HG03469 (cell line): ENCODE results near the gene ASB13.

Experiments used
- ATAC-seq: cut with Tn5 transposase; IDR thresholded peaks from one replicate; pipeline ENCODE4 v1.9.1; 2021; ENCODE audit warnings: mild to moderate bottlenecking, moderate library complexity, moderate number of reproducible peaks; ENCODE audit not compliant: unreplicated experiment

Gene ASB13, protein sequence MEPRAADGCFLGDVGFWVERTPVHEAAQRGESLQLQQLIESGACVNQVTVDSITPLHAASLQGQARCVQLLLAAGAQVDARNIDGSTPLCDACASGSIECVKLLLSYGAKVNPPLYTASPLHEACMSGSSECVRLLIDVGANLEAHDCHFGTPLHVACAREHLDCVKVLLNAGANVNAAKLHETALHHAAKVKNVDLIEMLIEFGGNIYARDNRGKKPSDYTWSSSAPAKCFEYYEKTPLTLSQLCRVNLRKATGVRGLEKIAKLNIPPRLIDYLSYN

GRCh38 chr10:5666008-5666840 is at the start of gene ASB13:
Gene ASB13 (minus strand): TSS chr10:5666595. CDS start chr10:5666551, 44 bp downstream.
- no peak for ATAC-seq

DNA sequence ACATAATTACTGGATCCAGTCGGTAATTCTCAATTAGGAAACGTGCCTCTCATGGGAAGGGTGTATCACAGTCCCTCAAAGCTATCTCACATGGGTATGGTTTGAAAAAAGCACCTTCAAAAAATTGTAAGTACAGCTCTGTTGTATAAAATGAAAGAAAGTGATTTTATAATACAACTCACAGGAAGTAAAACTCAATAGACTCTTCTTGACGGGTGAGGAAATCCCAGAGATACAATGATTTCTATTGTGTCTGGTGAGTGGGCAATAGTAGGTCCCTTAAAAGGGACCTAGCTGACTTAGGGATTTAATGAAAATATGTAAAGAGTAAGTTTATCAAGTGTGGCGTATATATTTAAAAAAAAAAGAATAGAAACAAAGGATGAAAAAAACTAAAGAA is 45.2 kb upstream of the ASB13 start:
- no peak for ATAC-seq

DNA sequence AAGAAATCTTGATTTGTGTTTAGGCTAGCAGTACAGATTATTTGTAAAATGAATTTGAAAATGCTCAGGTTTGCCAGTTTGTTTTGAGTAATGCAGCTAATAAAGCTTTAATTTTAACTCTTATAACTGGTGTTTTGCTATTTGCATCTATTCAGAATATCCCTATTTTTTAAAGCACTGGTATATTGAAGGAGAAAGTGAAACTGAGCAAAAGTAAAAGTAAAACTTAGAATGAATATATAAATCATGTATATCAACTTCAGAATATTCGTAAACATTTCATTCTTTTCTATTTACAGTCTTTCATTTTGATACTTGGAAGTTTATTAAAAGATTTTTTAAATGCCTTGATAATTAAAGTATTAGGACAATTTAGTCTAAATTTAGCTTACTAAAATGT is 44.5 kb upstream of the ASB13 start:
- ATAC-seq = no peak

DNA sequence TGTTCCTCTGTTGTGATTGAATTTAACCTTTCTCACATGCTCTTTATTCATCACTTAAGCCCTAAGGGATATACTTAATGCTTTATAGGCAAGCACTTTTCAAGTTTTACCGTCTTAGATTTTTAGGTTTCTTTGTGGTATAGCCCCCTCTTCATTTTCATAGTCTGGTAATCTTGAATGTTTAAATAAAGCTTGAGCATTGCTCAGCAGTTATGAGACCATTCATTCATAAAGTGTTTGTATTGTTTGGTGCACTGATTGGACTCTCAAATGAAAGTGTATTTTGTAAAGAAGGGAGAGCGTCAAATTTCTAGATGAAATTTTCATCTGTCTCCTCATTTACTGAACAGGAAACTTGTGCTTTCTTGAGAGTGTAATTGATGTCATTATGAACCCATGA is 43.5 kb upstream of the ASB13 start:
- no peak for ATAC-seq

GRCh38 chr10:5708356-5708755 is 42.0 kb upstream of the ASB13 start:
- ATAC-seq = no peak

DNA sequence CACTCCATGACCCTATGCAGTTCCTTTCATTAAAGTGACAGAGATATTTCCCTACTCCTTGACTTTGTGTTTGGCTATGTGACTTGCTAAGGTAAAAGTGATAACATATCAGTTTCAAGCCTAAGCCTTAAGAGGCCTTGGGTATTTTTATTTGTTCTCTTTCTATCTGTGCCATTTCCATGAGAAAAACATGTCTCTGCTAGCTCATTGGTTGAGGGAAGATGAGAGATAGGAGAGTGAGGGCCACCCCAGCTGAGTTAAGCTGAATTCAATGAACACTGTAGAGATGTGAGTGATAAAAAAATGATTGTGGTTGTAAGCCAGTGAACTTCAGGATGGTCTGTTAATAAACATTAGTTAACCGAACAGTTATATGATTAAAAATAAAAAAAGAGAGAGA is 31.7 kb upstream of the ASB13 start:
- no peak for ATAC-seq

GRCh38 chr10:5697342-5697741 is 30.9 kb upstream of the ASB13 start:
- ATAC-seq = no peak

GRCh38 chr10:5694573-5694972 is 28.2 kb upstream of the ASB13 start:
- no peak for ATAC-seq

- ATAC-seq = peak; percentile 57
These were observed 26.3 kb upstream of the ASB13 start for GRCh38 chr10:5692461-5693358.

DNA sequence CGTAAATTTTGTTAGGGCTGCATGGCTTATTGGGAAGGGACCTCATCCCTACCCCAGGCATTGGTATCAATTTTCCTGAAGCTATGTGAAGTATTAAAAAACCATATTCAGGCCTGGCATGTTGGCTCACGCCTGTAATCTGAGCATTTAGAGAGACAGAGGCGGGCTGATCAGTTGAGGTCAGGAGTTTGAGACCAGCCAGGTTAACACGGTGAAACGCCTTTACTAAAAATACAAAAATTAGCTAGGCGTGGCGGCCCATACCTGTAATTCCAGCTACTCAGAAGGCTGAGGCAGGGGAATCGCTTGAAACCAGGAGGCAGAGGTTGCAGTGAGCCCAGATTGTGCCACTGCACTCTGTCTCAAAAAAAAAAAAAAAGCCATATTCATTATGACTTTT is 25.4 kb upstream of the ASB13 start:
- ATAC-seq = no peak

- ATAC-seq = no peak
These were observed 22.2 kb upstream of the ASB13 start for GRCh38 chr10:5688587-5688986.

- ATAC-seq = no peak
These were observed 19.4 kb upstream of the ASB13 start for GRCh38 chr10:5685764-5686240.

GRCh38 chr10:5684971-5685763 is 18.8 kb upstream of the ASB13 start:
- peak; percentile 20 for ATAC-seq

DNA sequence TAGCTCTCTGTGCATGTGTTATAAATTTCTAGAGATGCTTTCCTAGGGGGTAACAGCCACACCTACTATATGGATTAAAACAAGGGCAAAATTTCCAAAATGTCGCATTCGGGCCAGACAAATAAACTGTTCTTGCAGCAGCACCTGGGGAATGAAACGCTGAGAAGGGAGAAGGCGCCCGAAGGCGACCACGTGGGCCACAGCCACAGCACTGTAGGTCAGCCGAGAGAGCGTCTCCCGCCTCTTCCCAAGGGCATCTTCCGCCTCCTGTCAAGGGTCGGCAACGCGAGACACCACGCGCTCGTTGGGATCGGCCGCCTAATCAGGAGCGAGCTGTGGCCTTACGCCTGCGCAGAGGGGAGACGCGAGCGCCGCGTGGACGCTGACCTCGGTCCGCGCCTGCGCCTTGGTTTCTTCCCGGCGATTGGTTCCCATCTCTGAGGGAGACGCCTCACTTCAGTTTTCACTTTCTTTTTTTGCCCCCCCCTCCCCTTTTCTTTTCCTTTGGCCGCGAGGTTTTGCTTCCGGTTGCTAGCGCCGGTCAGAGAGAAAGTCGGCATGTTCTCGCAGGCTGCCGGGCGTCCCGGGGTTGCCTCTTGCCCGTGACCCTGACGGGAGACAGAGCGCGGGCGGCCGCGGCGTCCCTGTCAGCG is 18.0 kb upstream of the ASB13 start, which contains the start of gene TASOR2:
Gene TASOR2, plus strand, starts transcription at position 521 of the 653 bp plus-strand sequence. CDS start 35,805 bp downstream, outside the sequence.
- ATAC-seq = peak; percentile 55

DNA sequence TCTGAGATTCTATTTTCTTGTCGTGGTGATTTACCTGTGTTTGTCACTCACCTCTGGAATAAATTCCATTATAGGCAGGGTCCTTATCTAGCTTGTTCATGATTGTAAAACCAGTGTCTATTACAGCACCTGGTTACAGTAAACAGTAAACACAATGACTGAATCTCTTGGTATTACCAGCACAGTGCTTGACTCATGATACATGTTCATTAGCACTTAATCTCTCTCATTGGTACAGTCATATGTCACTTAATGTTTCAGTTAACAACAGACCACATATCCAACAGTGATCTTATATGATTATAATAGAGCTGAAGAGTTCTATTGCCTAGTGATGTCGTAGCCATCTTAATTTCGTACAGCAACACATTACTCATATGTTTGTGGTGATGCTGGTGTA is 16.7 kb upstream of the ASB13 start:
- ATAC-seq = no peak

DNA sequence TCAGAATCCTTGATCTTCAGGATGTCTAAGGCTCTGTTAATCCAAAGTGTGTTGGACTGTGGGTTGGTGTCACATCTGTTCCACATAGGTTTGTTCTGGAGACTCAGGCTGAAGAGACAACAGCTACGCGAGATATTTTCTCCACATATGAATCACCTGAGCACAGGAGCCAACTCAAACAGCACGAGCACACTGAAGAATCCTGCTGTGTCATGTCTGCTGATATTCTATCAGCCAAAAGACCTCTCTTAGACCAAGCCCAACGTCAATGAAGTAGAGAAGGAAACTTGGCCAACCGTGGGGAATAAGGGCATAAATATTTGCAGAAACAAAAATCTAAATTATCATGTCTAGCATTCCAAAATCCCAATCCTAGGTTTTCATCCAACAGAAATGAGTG is 15.5 kb upstream of the ASB13 start:
- no peak for ATAC-seq

DNA sequence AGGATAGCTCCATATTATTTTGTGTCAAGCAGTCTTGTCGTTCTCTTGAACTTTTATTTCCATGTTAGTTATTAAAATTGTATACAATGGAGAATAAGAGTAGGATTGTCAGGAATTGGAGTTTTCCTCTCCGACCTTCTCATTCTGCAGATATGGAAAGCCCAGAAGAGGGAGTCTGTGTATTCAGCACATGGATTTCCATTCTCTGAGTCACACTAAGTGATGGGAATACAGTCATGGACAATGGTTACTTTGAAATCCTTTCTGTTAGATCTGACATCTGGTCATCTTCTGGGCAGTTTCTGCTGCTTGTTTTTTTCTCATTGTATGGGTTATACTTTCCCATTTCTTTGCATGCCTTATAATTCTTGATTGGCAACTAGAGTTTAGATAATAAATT is 13.2 kb upstream of the ASB13 start:
- no peak for ATAC-seq

DNA sequence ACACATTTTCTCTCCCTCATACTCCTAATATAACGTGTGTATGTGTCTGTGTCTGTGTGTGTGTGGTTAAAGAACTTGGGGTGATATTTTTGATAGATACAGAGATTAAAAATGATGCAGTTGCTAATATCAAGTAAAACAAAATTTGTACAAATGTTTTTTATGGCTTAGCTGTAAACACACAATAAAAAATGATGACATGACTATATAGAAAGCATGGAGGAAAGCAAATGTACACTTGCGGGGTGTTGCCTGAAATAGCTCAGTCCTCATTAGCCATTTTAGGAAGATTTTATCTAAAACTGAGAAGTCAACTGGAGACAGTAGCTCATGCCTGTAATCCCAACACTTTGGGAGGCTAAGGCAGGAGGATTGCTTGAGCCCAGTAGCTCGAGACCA is 12.6 kb upstream of the ASB13 start:
- ATAC-seq = no peak

DNA sequence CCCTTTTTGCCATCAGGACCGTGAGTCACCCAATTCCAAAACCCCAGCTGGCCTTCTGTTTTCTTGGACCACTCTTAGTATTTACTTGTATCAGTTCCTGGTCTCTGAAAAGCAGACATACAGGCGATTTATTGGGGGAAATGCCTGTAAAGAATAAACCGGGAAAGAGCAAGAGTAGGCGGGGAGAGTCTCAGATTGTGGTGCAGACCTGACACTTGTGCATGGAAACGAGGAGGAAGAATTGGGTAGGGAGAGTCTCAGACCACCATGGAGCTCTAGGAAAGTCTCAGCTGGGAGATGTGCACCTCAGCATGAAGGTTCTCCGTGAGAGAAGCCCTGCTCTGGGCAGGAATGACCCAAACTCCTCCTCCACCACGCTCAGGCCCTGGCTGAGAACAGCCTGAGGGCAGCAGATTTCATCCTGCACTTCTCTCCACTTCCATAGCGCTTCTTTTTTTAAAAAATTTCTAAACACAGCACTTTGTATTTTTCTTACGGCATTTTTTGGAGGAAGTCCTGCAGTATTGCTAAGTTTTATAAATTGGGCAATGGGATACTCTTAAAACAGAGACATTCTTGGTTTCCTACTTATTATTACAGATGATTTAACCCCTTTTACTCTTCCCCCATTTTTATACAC is 12.1 kb upstream of the ASB13 start:
- no peak for ATAC-seq
